HepG2 (cell line): ENCODE measurements around the gene RGPD3.

Experiments
- CBFB ChIP-seq: sonication (generic); formaldehyde crosslinking; IDR thresholded peaks from 2 replicates; pipeline ENCODE4 v1.4.0; 2020; ENCODE audit warnings: missing genetic modification reagents
- ZBTB38 ChIP-seq: sonication (generic); formaldehyde crosslinking; IDR thresholded peaks from 2 replicates; pipeline ENCODE4 v1.5.1; 2020; ENCODE audit warnings: mild to moderate bottlenecking, missing genetic modification reagents
- ZNF775 ChIP-seq: sonication (generic); formaldehyde crosslinking; IDR thresholded peaks from 2 replicates; pipeline ENCODE4 v1.4.0; 2020; ENCODE audit warnings: missing genetic modification reagents, mild to moderate bottlenecking, moderate library complexity, borderline replicate concordance
- TF ChIP-seq, protein P1 (sequence below): sonication (generic); formaldehyde crosslinking; IDR thresholded peaks from 2 replicates; pipeline ENCODE4 v1.5.0; 2020; ENCODE audit warnings: mild to moderate bottlenecking, missing genetic modification reagents
- TF ChIP-seq, protein P2 (sequence below): sonication (generic); formaldehyde crosslinking; IDR thresholded peaks from 2 replicates; pipeline ENCODE4 v1.5.0; 2020; ENCODE audit warnings: mild to moderate bottlenecking, missing genetic modification reagents, moderate library complexity

DNA sequence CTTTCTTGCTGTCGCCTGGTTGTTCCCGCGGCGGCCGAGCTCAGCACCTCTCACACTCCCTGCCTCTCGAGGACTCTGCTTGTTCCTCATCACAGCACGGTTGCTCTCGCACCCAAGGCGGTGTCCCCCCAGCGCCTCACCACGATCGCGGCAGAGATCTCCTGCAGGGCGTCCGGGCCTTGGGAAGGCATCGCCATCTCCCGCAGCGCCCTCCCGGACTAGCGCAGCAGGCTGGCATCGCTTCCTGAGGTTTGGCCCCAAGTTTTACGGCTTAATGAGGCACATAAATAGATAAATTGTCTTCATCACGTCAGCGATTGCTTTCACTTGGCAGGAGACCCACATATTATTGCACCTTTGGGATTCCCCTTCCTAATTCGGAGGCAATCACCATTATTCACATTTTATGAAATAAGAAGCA lies 125.4 kb downstream of the RGPD3 start:
- TF ChIP-seq, protein P1, sequence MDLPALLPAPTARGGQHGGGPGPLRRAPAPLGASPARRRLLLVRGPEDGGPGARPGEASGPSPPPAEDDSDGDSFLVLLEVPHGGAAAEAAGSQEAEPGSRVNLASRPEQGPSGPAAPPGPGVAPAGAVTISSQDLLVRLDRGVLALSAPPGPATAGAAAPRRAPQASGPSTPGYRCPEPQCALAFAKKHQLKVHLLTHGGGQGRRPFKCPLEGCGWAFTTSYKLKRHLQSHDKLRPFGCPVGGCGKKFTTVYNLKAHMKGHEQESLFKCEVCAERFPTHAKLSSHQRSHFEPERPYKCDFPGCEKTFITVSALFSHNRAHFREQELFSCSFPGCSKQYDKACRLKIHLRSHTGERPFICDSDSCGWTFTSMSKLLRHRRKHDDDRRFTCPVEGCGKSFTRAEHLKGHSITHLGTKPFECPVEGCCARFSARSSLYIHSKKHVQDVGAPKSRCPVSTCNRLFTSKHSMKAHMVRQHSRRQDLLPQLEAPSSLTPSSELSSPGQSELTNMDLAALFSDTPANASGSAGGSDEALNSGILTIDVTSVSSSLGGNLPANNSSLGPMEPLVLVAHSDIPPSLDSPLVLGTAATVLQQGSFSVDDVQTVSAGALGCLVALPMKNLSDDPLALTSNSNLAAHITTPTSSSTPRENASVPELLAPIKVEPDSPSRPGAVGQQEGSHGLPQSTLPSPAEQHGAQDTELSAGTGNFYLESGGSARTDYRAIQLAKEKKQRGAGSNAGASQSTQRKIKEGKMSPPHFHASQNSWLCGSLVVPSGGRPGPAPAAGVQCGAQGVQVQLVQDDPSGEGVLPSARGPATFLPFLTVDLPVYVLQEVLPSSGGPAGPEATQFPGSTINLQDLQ (CRISPR knock-in tag), result no peak
- no peak for TF ChIP-seq ZNF775 (CRISPR knock-in tag)
- TF ChIP-seq CBFB (CRISPR knock-in tag), result no peak
- TF ChIP-seq, protein P2, sequence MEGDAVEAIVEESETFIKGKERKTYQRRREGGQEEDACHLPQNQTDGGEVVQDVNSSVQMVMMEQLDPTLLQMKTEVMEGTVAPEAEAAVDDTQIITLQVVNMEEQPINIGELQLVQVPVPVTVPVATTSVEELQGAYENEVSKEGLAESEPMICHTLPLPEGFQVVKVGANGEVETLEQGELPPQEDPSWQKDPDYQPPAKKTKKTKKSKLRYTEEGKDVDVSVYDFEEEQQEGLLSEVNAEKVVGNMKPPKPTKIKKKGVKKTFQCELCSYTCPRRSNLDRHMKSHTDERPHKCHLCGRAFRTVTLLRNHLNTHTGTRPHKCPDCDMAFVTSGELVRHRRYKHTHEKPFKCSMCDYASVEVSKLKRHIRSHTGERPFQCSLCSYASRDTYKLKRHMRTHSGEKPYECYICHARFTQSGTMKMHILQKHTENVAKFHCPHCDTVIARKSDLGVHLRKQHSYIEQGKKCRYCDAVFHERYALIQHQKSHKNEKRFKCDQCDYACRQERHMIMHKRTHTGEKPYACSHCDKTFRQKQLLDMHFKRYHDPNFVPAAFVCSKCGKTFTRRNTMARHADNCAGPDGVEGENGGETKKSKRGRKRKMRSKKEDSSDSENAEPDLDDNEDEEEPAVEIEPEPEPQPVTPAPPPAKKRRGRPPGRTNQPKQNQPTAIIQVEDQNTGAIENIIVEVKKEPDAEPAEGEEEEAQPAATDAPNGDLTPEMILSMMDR, result no peak
- no peak for TF ChIP-seq ZBTB38 (CRISPR knock-in tag)
